Astrocyte (in vitro differentiated cells and primary cell): ENCODE data around the gene GHRHR.

Experiments used
- CTCF ChIP-seq: IDR thresholded peaks from 2 replicates; pipeline ENCODE4 v1.5.1; 2011; ENCODE audit warnings: low read depth, mild to moderate bottlenecking, inconsistent platforms, low read length, moderate library complexity; ENCODE audit not compliant: insufficient read depth
- EZH2 ChIP-seq: IDR thresholded peaks from 2 replicates; pipeline ENCODE4 v1.6.1; 2012; ENCODE audit warnings: mild to moderate bottlenecking, low read length, inconsistent platforms; ENCODE audit not compliant: insufficient read depth

GRCh38 chr7:30973791-30974604, 10.2 kb downstream of the GHRHR start:
- no peak for TF ChIP-seq CTCF
- no peak for TF ChIP-seq EZH2
